Left lobe of liver (tissue), 2 donors: ENCODE results near the gene VDAC2. TPM values are rescaled to one million over a fixed set of nuclear protein-coding genes. Genes with fewer than 3 reads are reported as not detected.
A peak's percentile ranks its signal among the peaks of the same experiment; 100 is the strongest.

ENCODE experiments used
- ATAC-seq: fragments of 200-7000 bp; cut with Tn5 transposase; one replicate; pipeline ENCODE4 v1.9.1; 2020; ENCODE audit warnings: mild to moderate bottlenecking, moderate library complexity
- DNase-seq: peaks from one replicate; pipeline ENCODE4 v3.0.0-alpha.2; 2020; ENCODE audit warnings: low spot score
- total RNA-seq: library from RNA; stranded (reverse); gene quantifications from one replicate; pipeline ENCODE4 v1.2.1, GENCODE V29; 2021
- donor health status: DM: no; HTN: no; CAD: no; lungs with moderate emphysema.
- donor health status: DM: no; HTN: yes; CAD: no.

The VDAC2 gene
- total RNA-seq, 1 donor from 2014 or later: 47.8 TPM

DNA sequence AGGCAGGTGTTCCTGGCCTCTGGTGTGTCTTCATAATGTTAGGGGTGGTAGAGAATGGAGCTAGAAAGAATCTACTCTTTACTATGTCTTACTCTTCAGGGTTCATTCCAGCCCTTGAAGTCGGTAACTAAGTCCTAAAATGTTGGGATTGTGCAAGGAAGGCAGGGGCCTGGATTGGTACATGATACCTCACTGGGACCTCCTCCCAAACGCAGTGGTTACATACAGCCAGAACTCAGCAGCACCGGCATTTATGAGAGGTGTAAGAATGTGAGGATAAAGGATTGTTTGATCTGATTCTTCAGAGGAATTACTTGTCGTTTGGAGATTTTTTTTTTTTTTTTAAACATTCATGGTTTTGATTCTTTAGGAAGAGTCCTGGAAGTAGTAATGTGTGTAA is 18.2 kb downstream of the VDAC2 start:
- DNase-seq: peak; percentile 15
- no peak for ATAC-seq

DNA sequence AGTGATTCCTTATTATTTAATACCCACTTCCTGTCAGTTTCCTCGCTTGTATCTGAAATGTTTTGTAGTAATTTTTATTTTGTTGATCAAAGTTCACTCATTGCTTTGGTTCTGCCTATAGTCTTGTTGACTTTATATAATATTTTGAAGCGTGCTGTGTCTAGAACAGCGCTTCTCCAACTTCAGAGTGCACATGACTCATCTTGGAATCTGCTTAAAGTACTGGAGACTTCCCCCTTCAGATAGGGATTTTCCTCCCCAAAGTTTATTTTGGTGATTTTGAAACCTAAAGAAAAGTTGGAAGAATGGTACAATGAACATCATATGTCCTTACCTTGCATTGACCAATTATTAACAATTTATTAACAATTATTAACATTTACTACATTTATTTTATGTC is 19.4 kb downstream of the VDAC2 start:
- ATAC-seq (no peak), DNase-seq (no peak)

DNA sequence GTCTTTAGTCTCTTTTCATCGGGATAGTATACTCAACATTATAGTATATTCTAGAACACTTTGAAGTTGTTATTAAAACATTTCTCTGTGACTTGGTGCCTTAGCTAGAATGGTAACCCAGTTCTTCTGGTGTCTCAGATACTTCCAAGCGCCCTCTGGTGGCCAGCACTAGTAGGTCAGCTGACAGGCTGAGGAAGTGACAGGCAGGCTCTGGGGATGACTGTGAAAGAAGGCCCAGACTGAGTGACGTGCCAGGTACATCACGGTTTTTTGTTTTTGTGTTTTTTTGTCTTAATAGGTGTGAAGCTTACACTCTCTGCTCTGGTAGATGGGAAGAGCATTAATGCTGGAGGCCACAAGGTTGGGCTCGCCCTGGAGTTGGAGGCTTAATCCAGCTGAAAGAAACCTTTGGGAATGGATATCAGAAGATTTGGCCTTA is 20.0 kb downstream of the VDAC2 start:
- ATAC-seq (peak; percentile 41), DNase-seq (peak; percentile 85)

DNA sequence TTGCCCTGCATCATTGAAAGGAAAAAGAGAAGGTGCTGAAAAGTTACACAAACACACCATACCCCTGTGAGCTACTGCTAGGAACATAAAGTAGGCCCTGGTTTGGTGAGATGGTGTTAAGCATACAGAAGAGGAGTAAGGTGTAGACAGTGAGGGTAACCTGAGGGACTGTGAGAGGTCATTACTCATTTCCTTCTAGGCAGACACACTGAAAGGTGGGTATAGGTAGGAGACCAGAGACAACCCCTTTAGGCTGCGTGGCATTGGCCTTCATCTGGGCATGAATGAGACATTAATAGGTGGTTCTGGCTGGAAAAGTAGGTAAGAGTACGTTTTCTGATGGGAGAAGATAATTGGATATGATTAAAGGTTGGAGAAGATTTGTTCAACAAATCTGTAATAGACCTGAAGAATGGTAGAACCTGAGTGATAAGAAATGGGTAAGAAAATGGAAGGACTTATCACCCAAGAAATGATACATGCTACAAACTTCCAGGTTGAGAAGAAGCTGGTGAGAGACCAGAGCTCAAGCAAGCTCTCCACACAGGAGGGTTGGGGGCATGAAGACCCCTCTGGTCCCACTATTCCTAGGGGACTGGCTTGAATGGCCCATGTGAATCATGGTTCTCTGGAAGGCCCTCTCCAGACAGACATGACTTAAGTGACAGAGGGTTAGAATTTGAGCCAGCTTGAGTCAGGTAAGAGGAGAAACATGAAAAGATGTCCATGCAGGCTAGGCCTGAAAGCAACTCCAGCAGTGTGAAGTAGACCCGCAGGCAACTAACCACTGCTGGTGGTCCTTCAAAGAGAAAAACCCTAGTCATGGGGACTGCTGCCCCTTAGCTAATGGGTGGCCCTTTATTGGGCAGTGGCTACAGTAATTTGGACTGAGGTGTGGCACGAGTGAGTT is 21.3 kb downstream of the VDAC2 start:
- DNase-seq (peak; percentile 29), ATAC-seq (no peak)

DNA sequence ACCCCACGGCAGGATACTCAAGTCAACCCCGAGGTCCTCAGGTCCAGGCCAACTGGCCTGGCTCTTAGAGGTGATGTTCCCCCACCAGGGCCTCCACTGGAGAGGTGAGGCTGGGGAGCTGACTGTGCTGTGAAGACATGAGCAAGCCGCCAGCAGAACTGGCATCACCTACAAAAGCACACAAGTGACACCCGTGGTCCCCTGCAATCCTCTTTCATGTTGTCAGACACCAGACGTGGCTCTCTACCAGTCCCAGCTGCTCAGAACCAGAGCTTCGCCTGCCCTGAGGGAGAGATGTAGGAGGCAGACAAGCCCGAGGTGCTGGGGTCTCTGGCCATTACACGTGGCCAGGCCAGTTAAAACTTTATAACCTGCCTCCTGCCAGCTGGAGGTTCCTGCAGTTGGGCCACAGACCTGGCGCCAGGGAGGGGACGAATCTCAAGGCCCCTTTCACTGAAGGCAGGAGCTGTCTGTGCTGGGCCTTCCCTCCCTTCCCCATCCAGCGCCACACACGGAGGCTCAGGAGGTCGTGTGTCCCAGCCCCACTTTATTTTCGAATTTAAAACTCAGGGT is 22.9 kb downstream of the VDAC2 start:
- DNase-seq (no peak), ATAC-seq (no peak)

DNA sequence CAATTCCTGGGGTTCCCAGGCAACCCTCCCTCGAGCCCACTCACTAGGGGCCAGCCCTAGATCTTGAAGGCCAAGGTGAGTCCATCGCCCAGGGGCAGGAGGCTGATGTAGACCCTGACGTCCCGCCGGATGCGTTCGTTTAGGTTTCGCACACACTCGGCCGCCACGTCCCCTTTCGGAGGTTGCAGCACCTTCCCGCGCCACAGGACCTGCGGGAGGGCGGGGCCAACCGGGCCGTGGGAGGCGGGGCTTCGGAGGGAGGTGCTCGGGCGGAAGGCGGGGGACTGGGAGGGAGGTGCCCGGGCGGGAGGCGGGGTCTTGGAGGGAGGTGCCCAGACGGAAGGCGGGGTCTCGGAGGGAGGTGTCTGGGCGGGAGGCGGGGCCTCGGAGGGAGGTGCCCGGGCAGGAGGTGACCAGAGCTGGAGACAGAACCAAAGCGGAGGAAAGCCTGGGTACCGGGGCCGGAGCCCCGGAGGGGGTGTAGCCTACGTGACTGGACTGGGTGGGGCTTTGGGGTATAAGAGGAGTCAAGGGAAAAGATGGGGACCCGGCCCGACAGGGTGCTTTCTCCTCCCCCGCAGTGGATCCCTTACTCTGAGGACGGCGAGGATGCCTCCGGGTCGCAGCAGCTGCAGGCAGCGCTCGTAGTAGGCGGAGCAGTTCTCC is 23.6 kb downstream of the VDAC2 start:
- peak; percentile 78 for ATAC-seq
- peak; percentile 98 for DNase-seq

DNA sequence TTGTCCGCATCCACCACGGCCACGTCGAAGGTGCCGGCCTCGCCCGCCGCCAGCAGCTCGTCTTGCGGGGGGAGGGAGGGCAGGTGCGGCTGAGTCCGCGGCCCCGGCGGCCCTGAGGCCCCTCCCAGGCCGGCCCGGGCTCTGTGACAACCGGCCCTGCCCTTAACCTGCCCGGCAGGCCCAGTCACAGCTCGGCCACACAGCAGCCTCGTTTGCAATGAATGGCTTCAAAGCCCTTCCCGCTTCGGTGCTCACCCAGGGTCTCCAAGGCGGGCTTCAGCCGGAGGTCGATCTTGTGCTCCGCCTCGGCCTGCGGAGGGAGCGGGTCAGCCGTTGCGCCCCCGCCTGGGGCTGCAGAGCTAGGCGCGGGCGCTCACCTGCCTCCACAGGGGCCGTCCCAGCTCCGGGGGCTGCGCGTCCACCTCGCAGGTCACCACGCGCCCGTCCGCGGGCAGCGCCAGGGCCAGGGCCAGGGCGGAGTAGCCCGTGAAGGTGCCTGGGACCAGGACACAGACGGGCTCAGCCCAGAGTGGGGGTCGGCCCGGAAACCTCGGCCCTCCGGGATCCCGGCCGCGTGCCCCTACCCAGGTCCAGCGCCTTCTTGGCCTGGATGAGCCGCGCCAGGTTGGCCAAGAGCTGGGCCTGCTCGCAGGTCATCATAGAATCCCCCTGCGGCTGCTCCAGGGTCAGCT is 24.2 kb downstream of the VDAC2 start:
- DNase-seq: no peak
- ATAC-seq: peak; percentile 34

DNA sequence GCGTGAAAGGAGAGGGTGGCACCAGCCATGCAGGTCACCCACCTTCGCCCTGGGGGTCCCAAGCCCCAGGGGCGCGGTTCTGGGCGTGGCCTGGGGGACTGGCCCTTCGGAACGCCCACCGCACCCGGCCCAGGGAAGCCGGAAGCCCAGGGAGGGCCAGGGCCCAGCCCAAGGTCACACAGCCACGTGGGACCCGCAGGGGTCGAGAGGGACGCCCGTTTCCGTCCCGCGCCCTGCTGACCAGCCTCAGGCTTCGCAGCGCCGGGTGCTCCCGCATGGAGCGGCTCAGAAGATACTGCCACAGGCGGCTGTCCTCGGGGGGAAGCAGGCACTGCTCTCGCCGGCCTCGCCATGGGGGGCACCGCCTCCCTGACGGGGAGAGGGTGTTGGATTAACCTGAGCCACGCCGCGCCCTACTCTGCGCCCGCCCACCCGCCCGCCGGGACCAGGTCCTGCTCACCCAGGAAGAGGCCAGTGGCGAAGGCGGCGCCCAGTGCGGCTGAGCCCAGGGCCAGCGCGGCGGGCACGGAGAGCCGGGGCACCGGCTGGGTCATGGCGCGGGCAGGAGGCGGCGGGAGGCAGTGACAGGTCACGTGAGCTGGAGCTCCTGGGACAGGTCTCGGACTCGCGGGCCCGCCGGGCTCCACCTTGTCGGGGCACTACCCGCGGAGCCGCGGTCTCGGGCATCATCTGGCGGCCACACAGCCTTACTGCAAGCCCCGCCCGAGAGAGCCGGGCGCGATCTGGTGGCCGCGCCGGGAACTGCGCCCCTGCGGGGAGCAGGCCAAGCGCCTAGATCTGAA is 25.0 kb downstream of the VDAC2 start, which contains the start of gene COMTD1:
COMTD1 (minus strand) TSS at position 583 of the 803 bp plus-strand sequence; CDS start at position 554, 29 bp downstream.
- ATAC-seq (peak; percentile 79), DNase-seq (peak; percentile 97)

DNA sequence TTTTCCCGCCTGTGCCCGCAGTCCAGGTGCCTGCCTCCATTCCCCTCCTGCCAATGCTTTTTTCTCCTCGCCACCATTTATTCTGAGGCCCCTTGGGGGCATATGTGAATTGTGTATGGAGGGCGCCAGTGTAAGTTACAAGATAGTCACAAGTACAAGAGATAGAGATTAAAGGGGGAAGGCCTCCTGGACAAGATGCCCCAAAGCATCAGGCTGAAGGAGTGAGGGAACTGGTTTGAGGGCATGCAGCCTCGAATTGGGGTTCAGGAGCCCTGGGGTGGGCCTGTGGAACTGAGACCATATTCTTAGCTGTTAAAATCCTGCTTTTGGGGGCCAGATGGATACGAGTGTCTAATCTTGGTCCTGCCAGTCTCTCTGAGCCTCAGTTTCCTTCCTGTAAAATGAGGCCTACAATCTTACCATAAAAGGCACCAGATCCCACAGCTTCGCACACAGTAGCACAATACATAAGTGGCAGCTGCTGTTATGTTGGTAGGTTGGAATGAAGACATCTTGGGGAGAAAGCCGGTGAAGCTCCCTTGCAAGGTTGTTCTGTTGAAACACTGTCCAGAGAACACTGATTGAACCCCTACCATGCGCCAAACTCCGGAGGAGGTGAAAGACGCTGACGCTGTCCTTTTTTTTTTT is 25.7 kb downstream of the VDAC2 start:
- ATAC-seq: no peak
- DNase-seq: no peak

DNA sequence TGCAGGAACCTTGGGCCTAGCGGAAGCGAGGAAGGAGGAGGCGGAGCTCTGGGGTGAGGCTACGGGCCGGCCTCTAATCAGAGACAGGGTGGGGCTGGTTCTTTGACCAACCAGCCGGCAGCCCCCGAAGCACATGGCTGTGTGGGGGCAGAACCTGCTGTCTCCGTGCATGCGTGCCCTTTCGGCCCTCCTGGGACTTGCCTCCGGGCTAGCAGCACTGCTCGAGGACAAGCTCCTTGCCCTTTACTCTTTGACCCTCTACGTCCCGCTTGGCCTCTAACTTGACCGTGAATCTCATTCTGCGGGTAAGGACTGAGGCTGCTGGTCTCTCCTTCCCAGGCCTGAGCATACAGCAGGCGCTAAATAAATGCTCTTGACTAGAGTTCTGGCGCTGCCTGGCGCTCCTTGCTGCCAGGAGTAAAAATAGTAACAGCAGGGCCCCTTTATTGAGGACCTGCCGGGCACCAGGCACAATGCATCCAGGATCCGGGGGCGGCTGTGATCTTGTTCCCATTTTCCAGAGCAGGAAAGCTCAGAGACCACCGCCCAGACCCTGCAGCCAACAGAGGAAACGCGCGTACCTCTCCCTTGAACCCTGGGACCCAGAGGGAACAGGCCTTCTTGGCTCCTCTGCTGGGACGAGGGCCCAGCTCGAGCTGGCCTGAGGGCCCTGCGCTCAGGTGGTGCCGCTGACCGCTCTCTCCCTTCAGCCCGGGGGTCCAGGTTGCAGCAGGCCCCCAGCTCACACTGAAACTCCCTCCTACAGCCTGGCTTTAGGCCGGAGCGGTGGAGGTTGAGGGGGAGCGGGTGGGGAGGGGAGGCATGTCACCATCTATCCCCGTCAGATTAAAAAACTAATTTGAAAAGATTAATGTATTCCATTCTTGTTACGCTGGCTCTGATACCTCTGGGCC is 27.8 kb downstream of the VDAC2 start:
- peak; percentile 45 for DNase-seq
- no peak for ATAC-seq

DNA sequence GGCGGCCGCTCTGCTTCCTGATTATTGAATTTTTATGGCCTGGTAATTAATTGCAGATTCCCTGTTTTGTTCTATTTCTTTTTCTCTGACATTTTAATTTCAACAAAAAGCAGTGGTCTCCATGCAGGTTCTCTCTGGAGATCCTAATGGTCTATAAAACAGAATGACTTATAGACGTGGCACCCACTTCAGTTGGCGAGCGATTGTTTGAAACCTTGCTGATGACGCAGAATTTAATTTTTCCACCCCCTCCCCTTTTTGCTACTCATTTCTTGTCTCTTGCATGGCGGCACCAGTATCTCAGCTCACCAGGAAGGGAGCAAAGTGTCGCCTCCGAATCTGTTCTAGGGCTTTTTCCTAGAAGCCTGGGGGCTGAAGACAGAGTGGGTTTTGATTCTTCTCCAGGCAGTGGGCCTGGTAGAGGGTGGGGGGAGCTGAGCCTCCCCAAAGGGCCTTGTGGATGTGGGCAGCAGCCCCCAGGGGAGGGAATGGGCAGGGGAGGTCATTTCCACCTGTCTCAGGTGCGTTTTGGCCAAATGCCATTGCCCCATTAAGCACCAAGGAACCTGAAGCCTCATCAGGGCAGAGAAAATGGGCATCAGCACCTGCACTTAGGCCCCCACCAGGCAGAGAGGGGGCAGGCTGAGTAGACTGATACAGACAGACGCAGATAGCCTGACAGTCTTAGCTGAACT is 28.6 kb downstream of the VDAC2 start:
- ATAC-seq: no peak
- DNase-seq: no peak

DNA sequence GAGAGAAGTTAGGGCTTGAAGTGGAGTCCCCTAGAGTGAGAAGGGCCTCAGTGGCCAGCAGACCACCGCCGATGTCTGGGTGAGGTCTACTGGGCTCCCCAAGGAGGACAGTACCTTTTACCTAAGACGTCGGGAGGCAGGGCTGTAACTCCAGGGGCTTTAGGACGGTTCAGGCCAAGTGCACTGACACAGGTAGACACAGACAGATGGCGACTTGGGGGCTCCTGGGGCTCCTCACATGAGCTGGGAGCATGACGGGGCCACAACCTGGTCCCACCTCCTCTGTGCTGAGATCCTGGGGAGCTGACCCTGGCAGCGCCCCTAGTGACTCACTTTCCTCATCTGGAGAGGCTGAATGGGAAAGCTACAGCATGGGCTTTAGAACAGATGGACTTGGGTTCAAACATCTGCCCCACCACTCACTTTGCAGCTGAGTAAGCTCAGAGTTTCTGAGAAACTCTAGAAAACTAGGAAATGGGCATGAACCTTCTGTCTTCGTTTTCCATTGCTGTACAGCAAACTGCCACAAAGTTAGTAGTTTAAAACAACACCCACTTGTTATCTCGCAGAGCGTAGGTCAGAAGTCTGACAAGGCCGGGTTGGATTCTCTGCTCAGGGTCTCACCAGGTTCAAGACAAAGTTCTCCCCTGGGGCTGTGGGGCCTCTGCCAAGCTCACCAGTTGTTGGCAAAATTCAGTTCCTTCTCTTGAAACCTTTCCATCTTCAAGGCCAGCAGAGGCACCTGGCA is 29.9 kb downstream of the VDAC2 start:
- no peak for DNase-seq

DNA sequence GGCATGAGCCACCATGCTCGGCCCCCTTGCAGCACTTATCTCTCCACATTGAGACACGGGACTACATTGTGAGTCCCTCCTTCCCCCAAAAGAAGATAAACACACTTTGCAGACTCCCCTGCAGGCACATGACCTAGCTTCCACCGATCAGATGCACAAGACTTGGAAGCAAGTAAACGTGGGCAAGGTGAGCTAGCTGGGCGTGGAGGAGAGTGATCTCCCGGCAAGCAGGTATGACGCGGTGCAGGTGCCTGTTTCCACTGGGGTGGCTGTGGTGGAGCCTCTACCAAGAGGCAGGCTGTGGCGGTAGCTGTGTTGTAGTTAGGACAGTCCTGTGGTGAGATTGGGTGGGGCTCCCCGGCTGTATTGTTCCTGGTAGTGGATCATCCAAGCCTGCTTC is 32.8 kb downstream of the VDAC2 start:
- DNase-seq: no peak
- ATAC-seq: no peak

More for the DNA sequence above, 29.9 kb downstream of the VDAC2 start:
- ATAC-seq: no peak

DNA sequence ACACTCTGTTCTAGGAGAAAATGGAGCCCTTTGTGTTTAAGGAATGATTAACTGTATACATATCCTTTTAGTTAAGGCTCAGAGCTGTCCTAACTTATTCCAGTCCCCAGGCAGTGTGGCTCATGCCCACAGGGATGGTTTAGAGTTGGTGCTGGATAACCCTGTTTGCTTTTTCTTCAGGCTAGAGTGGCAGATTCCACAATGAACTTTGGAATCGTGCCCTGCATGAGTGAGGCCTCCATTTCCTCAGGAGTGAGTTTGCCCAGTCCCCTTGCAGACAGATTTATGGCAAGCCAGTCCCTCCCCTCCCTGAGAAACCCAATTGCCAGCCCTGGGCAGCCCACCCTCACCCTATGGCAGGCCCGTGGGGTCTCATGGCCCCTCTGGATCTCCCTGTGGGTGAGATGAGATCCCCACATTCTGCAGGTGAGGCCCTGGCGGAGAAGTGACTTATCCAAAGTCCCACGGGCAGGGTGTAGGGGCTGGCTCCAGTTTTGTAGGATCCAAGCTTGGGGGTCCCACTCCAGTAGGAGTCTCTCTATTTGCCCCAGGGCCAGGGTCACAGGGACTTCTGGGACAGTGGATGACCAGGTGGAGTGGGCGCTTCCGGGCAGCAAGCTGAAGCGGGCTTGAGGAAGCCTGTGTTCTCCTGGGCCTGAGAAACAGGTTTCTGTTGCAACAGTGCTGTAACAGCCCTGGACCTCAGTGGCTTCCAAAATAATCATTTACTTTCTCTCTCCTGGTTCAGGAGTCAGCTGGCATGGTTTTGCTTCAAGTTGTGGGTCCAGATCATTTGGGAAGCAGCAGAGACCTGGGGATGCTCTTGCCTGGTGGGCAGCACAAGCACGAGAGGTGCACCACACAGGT is 34.1 kb downstream of the VDAC2 start:
- peak; percentile 59 for DNase-seq
- ATAC-seq: peak; percentile 76

DNA sequence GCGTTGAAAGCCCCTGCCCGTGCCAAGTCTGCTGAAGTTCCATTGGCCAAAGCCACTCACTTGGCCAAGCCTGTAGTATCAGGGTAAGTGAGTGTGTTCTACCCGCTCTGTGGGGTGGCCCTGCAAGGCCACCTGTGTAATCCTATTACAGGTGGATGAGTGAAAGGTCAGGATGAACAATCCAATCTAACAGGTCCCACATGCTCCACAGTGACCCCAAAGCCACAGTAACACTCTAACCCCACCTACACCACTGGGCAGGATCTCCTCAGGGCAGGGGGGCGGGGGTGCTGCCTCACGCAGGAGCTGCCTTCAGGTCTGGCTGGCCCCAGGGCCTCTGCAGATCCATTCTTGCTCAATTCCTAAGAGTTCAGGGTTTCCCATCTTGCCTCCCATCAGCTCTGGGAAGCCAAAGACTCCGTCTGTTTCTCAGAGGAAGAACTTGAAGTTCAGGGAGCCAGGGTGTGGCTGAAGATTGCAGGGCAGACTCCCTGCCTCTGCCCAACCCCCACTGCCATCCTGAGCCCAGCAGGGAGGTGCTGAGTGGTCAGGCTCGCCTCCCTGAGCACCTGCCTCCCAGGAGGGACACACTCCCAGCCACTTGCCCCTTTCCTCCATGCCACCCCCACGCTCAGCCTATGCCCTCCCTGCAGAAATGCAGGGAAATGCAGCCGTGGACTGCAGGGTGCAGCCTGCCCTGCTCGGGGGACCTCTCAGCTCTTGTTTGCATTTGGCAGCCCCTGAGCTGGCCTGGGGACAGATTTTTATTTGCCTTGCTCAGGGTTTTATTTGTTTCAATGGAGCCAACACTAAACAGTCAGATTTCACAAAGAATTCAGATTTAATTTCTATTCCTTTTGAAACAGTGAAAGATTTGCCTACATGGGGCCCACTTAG is 35.0 kb downstream of the VDAC2 start:
- ATAC-seq (peak; percentile 42), DNase-seq (no peak)
